GM13976 (cell line): Measurements from ENCODE around the gene MPC1.
"Not testable (repeated sequence)": the region's sequence is repeated elsewhere in the genome, so short reads cannot be mapped to it uniquely, and the experiment has no call there.

ENCODE experiments used
- DNase-seq: peaks from one replicate; pipeline ENCODE4 v3.0.0; 2012; ENCODE audit warnings: low spot score
- in situ Hi-C: fragments of 300-500 bp; cut with MboI; formaldehyde crosslinking; loops from one replicate; pipeline ENCODE4 v1.12.0; 2022; ENCODE audit warnings: low sequenced_read_pairs, mixed read lengths, inconsistent platforms; ENCODE audit not compliant: unreplicated experiment
- TF ChIP-seq, protein P1 (sequence below): IDR thresholded peaks from 2 replicates; pipeline ENCODE4 v1.5.1; 2012; ENCODE audit warnings: borderline replicate concordance, mild to moderate bottlenecking; ENCODE audit not compliant: insufficient read depth; ENCODE audit errors: extremely low read depth, missing control alignments, control extremely low read depth

The MPC1 gene

DNA sequence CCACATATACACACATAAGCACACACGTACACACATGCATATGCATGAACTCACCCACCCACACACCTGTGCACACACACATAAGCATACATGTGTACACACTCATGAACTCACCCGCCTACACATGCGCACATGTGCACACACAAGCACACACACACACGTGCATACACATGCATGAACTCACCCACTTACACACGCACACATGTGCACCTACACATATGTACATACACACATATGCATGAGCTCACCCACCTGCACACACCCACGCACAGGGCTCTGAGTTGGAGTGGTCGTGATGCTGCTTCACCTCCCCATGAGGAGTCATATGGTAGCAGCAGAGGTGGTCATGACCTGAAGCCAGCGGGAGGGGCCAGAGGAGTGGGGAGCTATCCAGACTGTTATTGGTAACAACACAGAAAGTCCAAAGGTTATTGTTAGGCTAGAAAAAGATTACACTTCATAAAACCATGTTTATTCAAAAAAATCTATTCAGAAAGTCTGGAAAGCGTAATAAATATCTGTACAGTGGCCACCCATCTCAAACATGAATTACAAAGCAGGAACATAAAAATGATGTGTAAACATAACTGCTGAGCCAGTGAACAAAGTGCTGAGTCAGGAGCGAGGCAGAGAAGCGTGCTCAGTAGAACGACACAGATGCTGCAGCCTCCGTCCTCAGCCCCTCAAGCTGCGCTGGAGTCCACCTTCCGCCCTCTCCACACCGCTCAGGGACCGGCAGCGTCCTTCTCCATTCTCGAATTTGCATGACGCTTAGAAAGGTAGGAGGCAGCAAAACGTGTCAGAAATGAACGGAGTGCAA is 26.4 kb upstream of the MPC1 start:
- TF ChIP-seq, protein P1, sequence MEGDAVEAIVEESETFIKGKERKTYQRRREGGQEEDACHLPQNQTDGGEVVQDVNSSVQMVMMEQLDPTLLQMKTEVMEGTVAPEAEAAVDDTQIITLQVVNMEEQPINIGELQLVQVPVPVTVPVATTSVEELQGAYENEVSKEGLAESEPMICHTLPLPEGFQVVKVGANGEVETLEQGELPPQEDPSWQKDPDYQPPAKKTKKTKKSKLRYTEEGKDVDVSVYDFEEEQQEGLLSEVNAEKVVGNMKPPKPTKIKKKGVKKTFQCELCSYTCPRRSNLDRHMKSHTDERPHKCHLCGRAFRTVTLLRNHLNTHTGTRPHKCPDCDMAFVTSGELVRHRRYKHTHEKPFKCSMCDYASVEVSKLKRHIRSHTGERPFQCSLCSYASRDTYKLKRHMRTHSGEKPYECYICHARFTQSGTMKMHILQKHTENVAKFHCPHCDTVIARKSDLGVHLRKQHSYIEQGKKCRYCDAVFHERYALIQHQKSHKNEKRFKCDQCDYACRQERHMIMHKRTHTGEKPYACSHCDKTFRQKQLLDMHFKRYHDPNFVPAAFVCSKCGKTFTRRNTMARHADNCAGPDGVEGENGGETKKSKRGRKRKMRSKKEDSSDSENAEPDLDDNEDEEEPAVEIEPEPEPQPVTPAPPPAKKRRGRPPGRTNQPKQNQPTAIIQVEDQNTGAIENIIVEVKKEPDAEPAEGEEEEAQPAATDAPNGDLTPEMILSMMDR: no peak
- in situ Hi-C loops: no loop called here
- DNase-seq: no peak

- TF ChIP-seq, protein P1: no peak
- DNase-seq: no peak
- in situ Hi-C loops: no loop called here
These were observed 23.5 kb upstream of the MPC1 start for GRCh38 chr6:166406197-166406596.

GRCh38 chr6:166405386-166405785 is 22.6 kb upstream of the MPC1 start:
- in situ Hi-C loops: no loop called here
- DNase-seq: no peak
- TF ChIP-seq, protein P1: no peak

DNA sequence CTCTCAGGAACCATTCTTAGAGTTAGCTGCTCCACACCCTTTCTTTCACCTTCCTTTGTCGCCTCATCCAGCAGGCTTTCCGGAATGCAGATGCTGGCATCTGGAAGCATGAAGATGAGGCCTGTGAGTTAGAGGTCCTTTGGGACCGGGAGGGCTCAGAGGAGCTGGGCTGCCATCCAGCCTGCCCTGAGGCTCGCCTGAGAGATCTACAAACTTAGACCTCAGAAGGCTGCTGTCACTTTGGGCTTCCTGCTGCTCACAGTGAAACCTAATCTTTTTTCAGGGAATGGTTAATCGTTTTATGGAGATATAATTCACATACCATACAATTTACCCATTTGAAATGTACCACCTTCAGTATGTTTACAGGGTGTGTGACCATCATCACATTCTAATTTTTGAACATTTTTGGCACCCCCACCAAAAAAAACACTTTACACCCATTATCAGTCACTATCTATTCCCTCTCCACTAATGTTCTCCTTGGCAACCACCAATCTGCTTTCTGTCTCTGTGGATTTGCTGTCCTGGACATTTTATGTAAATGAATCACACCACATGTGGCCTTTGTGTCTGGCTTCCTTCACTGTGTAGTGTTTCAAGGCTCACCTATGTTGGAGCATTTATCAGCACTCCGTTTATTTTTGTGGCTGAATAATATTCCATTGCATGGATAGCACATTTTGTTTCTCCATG is 20.0 kb upstream of the MPC1 start:
- TF ChIP-seq, protein P1: no peak
- no peak for DNase-seq
- in situ Hi-C loops: no loop called here

DNA sequence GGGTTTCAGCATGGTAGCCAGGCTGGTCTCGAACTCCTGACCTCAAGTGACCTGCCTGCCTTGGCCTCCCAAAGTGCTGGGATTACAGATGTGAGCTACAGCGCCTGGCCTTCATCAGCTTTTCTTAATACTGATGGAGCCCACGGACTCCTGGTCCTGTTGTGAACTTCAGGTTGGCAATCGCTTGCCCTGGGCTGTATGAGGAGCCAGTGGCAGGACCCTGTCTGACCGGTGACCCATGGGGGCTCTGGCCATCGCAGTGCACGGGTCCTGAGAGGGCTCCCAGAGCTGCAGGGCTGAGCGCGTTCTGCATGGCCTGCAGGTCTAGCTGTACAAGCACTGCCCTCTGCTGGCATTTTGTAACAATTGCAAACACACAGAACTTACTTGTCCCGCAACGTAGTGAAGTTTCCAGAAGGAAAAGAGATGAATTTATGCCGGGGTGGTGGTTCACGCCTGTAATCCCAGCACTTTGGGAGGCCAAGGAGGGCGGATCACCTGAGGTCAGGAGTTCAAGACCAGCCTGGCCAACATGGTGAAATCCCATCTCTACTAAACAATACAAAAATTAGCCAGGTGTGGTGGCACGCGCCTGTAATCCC is 18.0 kb upstream of the MPC1 start:
- peak; percentile 82 for DNase-seq
- TF ChIP-seq, protein P1: peak; percentile 87
- in situ Hi-C loops: not testable (repeated sequence)

GRCh38 chr6:166400181-166400580 is 17.4 kb upstream of the MPC1 start:
- no peak for DNase-seq
- in situ Hi-C loops: no loop called here
- TF ChIP-seq, protein P1: no peak
